Measurements from ENCODE around the gene TMEM238. TPM values are rescaled to one million over a fixed set of nuclear protein-coding genes. Genes with fewer than 3 reads are reported as not detected.
"Not testable (repeated sequence)": the region's sequence is repeated elsewhere in the genome, so short reads cannot be mapped to it uniquely, and the experiment has no call there.

Gene TMEM238
- total RNA-seq, 2 experiments from 2014 or later, result 14.2 to 14.3 TPM

DNA sequence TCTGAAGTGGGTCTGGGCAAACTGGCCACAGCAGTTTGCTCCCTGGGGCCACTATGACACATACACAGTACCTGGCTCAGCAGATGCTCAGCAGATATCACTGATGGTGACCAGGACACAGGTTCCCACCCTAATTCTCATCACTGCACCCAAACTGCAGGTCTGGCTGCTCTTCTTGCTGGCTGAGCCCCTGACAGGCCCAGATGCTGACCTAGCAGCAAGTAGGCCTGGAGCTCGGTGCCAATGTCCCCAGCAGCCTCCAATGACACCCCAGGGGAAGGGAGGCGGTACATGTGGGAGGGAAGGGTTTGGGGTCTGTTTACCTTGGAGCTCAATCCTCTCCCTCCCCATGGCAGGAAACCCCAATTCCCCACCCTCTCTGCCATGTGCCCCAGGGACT lies 18.4 kb upstream of the TMEM238 start:
- ATAC-seq (ENCODE audit: poor library complexity), result no peak
- no peak for DNase-seq
- Histone ChIP-seq H3K27me3 (ENCODE audit: control insufficient read depth in 1 of 2, insufficient read depth in 2 of 2, low read length in 2 of 2) (no peaks in the 10 kb centered on the region), H3K36me3 (ENCODE audit: insufficient read depth, low read length) (peaks cover 43% of the 10 kb centered on the region), H3K4me1 (ENCODE audit: insufficient read depth, low read length) (peaks cover 25% of the 10 kb centered on the region), H3K9me3 (ENCODE audit: control insufficient read depth in 1 of 2, insufficient read depth in 1 of 2, low read length in 2 of 2) (no peaks in the 10 kb centered on the region), H3K27ac (ENCODE audit: low read depth in 1 of 2, low read length in 2 of 2) (no peak overlapping the region), H3K4me3 (ENCODE audit: low read length) (no peak overlapping the region)
- no peaks in the 10 kb centered on the region for H3K27me3 Mint-ChIP-seq
- CTCF ChIA-PET, result no interaction called here
- TF ChIP-seq, protein P1, sequence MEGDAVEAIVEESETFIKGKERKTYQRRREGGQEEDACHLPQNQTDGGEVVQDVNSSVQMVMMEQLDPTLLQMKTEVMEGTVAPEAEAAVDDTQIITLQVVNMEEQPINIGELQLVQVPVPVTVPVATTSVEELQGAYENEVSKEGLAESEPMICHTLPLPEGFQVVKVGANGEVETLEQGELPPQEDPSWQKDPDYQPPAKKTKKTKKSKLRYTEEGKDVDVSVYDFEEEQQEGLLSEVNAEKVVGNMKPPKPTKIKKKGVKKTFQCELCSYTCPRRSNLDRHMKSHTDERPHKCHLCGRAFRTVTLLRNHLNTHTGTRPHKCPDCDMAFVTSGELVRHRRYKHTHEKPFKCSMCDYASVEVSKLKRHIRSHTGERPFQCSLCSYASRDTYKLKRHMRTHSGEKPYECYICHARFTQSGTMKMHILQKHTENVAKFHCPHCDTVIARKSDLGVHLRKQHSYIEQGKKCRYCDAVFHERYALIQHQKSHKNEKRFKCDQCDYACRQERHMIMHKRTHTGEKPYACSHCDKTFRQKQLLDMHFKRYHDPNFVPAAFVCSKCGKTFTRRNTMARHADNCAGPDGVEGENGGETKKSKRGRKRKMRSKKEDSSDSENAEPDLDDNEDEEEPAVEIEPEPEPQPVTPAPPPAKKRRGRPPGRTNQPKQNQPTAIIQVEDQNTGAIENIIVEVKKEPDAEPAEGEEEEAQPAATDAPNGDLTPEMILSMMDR (IDR thresholded peaks at IDR 0.05), result no peak
- H3K4me1 Mint-ChIP-seq (ENCODE audit: low read depth), result peaks cover 27% of the 10 kb centered on the region
- H3K36me3 Mint-ChIP-seq (ENCODE audit: low read depth), result peaks cover 66% of the 10 kb centered on the region
- no peak overlapping the region for H3K4me3 Mint-ChIP-seq
- no peaks in the 10 kb centered on the region for H3K9me3 Mint-ChIP-seq
- intact Hi-C loops (cut with DNase I, micrococcal nuclease), result loop anchor here in 1 of 2 experiments (10.0 kb wide), 2 partner anchors 202 to 232 kb away; partner anchors contain the start of genes ZNF524 and ZNF865
- POLR2A ChIA-PET, result interaction anchor here (0.7 to 0.9 kb wide), 2 partner anchors 15 to 18 kb away, joined by 3 to 4 read pairs; no protein-coding TSS in a partner anchor
- no peak overlapping the region for H3K27ac Mint-ChIP-seq

DNA sequence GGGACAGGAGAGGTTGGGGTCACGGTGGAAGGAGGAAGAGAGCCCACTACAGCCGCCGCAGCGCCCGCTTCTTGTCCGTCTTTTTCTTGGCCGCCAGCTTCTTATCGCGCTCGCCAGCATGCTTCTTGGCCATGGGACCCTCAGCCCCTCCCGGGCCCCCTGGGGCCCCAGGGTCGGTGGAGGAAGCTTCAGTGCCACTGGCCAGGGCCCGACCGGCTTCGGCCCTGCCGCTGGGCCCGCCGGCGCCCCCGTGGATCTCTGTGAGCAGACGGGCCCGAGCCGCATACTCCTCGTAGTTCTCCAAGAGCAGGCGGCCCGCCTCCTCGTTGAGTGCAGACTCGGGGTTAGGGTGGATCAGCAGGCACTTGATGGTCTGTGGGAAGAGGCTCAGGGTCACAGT lies 17.3 kb upstream of the TMEM238 start:
- CTCF ChIA-PET; H3K27me3 ChIP-seq (ENCODE audit: control insufficient read depth in 1 of 2, insufficient read depth in 2 of 2, low read length in 2 of 2); DNase-seq; H3K27me3 Mint-ChIP-seq; H3K27ac ChIP-seq (ENCODE audit: low read depth in 1 of 2, low read length in 2 of 2); H3K4me3 Mint-ChIP-seq; ATAC-seq (ENCODE audit: poor library complexity); H3K9me3 Mint-ChIP-seq; H3K4me3 ChIP-seq (ENCODE audit: low read length); H3K27ac Mint-ChIP-seq; H3K9me3 ChIP-seq (ENCODE audit: control insufficient read depth in 1 of 2, insufficient read depth in 1 of 2, low read length in 2 of 2): not testable (repeated sequence)
- peaks cover 20% of the 10 kb centered on the region for H3K4me1 Mint-ChIP-seq (ENCODE audit: low read depth)
- Histone ChIP-seq H3K36me3 (ENCODE audit: insufficient read depth, low read length) (peaks cover 43% of the 10 kb centered on the region), H3K4me1 (ENCODE audit: insufficient read depth, low read length) (peaks cover 18% of the 10 kb centered on the region)
- POLR2A ChIA-PET, result interaction anchor here (2.1 to 2.7 kb wide), 2 partner anchors 12 to 14 kb away, joined by 7 to 10 read pairs; partner anchors contain the start of gene RPL28
- peaks cover 61% of the 10 kb centered on the region for H3K36me3 Mint-ChIP-seq (ENCODE audit: low read depth)
- intact Hi-C loops (cut with DNase I, micrococcal nuclease), result loop anchor here in 1 of 2 experiments (10.0 kb wide), 2 partner anchors 203 to 233 kb away; partner anchors contain the start of genes ZNF524 and ZNF865

DNA sequence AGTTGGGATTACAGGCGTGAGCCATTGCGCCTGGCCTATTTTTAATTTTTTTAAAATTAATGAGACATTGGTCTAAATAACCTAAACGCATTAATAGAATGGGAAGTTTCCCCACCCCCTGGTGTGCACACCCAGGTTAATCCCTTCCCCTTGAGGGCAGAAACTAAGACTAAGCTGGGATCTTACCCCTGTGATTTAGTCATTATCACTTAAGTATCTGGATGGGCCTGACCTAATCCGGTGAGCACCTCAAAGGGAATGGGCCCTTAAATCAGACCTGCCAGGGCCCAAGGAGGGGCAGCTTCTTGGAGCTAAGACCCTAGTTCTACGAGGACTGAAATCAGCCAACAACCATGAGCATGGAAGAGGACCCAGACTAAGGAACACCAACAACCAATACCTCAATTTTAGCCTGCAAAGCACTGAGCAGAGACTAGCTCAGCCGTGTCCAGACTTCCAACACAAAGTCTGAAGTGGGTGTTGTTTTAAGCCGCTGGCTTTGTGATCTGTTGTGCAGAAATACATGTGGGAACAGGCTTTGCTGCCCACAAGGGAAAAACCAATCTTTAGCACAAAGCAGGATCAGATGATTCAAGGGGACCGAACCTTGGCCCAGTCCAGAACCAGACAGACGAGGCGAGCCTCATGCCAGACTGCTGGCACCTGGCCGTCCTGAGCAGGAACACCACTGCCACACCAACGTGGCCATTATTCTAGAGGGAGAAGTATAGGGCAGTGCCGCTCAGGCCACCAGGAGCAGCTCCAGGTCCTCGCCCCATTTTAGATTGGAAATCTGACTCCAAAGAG lies 16.4 kb upstream of the TMEM238 start:
- Histone ChIP-seq H3K27me3 (ENCODE audit: control insufficient read depth in 1 of 2, insufficient read depth in 2 of 2, low read length in 2 of 2) (no peaks in the 10 kb centered on the region), H3K4me3 (ENCODE audit: low read length) (no peak overlapping the region), H3K4me1 (ENCODE audit: insufficient read depth, low read length) (peaks cover 9% of the 10 kb centered on the region), H3K27ac (ENCODE audit: low read depth in 1 of 2, low read length in 2 of 2) (no peak overlapping the region), H3K36me3 (ENCODE audit: insufficient read depth, low read length) (peaks cover 37% of the 10 kb centered on the region), H3K9me3 (ENCODE audit: control insufficient read depth in 1 of 2, insufficient read depth in 1 of 2, low read length in 2 of 2) (no peaks in the 10 kb centered on the region)
- Mint-ChIP-seq H3K36me3 (ENCODE audit: low read depth) (peaks cover 52% of the 10 kb centered on the region), H3K4me3 (no peak overlapping the region), H3K4me1 (ENCODE audit: low read depth) (peaks cover 11% of the 10 kb centered on the region), H3K9me3 (no peaks in the 10 kb centered on the region), H3K27me3 (no peaks in the 10 kb centered on the region), H3K27ac (no peak overlapping the region)
- ChIA-PET CTCF (no interaction called here), POLR2A (interaction anchor here (0.8 to 2.7 kb wide), 4 partner anchors 11 to 205 kb away, joined by 3 to 10 read pairs (median 5); partner anchors contain the start of genes RPL28 and TMEM238)
- intact Hi-C loops (cut with DNase I, micrococcal nuclease), result loop anchor here in 1 of 2 experiments (10.0 kb wide), 2 partner anchors 204 to 234 kb away; partner anchors contain the start of genes ZNF524 and ZNF865
- DNase-seq (no peak), ATAC-seq (ENCODE audit: poor library complexity) (no peak)
- TF ChIP-seq, protein P1 (IDR thresholded peaks at IDR 0.05), result no peak

Measured in CD4-positive, alpha-beta T cell (primary cell).